MM.1S (cell line): ENCODE measurements around the gene OR51V1.

ENCODE experiments used
- EZH2 ChIP-seq: fragments of 300-600 bp; sonication (generic); optimal IDR thresholded peaks from 2 replicates; pipeline ENCODE3; 2017; ENCODE audit warnings: low read depth, mild to moderate bottlenecking, antibody characterized with exemption, low read length, mixed read lengths
- TF ChIP-seq, protein P1 (sequence below): fragments of 300-600 bp; sonication (generic); IDR thresholded peaks from 2 replicates; pipeline ENCODE4 v1.5.1; 2016; ENCODE audit warnings: antibody characterized with exemption, low read length, mixed read lengths

DNA sequence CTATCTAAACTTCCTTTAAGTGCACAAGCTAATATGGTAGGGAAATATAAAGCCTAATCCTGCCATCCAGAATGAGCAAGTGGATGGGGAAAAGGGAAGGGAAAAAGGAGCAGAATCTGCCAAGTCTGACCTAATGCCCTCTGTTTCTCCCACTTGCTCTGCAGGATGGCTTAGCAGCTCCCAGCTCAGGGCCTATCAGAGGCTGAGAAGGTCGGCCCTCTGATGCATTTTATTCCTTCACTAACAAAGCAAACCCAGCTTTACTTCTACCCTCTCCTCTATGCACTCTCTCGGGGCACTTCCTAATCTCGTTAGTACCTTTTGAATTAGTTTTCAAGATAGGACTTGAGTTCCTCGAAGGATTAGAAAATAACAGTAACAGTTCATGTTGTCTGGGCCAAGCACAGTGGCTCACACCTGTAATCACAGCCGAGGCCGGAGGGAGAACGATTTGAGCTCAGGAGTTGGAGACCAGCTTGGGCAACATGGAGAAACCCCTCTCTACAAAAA, 9.9 kb upstream of the OR51V1 start:
- TF ChIP-seq, protein P1, sequence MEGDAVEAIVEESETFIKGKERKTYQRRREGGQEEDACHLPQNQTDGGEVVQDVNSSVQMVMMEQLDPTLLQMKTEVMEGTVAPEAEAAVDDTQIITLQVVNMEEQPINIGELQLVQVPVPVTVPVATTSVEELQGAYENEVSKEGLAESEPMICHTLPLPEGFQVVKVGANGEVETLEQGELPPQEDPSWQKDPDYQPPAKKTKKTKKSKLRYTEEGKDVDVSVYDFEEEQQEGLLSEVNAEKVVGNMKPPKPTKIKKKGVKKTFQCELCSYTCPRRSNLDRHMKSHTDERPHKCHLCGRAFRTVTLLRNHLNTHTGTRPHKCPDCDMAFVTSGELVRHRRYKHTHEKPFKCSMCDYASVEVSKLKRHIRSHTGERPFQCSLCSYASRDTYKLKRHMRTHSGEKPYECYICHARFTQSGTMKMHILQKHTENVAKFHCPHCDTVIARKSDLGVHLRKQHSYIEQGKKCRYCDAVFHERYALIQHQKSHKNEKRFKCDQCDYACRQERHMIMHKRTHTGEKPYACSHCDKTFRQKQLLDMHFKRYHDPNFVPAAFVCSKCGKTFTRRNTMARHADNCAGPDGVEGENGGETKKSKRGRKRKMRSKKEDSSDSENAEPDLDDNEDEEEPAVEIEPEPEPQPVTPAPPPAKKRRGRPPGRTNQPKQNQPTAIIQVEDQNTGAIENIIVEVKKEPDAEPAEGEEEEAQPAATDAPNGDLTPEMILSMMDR: no peak
- no peak for TF ChIP-seq EZH2
